ENCODE results near the gene SMIM28.

- no peak for TF ChIP-seq POLR2A (IDR thresholded peaks at IDR 0.05)
- TF ChIP-seq CTCF (IDR thresholded peaks at IDR 0.05) = no peak
Observed at GRCh38 chr6:138387577-138388368, 10.1 kb downstream of the SMIM28 start.

All from Peyer's patch (tissue), 4 donors.